HG03342 (cell line): ENCODE measurements around the gene LIAS.

Source experiments
- ATAC-seq: cut with Tn5 transposase; IDR thresholded peaks from one replicate; pipeline ENCODE4 v1.9.1; 2021; ENCODE audit warnings: mild to moderate bottlenecking, moderate library complexity; ENCODE audit not compliant: unreplicated experiment

The LIAS gene

DNA sequence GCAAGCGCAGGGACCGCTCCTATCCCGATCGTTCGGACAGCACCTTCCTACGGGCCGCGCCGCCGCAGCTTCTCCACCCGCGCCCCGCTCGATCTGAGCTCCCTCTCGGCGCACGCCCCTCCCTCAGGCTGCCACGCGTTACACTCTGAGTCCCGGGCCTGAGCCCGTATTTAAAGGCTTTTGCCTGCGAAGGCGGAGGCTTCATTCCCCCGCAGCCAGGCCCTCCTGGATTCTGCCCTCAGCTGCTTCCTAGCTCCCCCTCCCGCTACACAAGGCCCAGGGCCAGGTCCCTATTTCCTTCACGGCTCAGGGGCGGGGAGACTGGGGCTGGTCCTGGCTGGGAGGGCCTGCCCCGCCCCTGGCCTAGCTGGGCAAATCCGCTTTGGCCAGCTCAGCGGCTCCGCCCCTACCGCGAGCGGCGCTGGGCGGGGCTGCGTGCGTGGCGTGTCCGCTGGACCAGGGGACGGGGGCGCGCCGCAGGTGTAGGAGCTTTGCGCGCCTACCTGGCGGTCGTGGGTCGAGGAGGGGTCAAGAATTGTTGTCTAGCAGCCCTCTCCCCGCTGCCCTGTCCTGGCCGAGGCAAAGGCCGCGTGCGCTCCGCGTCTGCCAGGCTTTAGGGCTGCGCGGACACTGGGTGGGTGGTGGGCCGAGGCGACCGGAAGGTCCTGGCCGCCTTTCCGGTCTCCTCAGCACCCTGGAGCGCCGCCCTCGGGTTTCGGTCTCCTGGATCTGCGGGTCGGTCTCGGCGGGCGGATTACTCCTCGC is 68.6 kb downstream of the LIAS start, which contains the start of gene UGDH:
UGDH (minus strand) TSS at position 144 of the 765 bp plus-strand sequence. CDS start 5,927 bp downstream, outside the sequence.
- ATAC-seq, result peak; percentile 94

DNA sequence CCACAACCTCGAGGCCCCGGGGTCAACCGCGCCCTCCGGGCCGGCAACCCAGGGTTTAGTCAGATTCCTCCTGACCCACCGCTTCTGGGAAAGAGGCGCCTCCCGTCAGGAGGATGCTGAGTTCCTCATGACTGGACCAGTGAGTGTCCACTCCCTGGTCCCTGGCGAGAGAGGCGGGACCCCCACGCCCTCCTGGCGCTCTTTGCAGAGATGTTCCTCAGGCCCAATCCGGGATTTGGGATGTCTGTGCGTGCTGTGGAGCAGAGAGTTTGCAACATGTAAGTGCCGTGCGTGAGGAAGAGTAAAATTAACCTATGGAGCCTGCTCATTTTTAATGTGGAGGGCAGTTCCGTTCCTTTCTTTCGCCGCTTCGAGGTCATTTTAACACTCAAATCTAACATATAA is 69.2 kb downstream of the LIAS start:
- no peak for ATAC-seq
